Neural cell (in vitro differentiated cells): ENCODE results near the gene BRIP1. TPM values are rescaled to one million over a fixed set of nuclear protein-coding genes. Genes with fewer than 3 reads are reported as not detected.
"Not testable (repeated sequence)": the region's sequence is repeated elsewhere in the genome, so short reads cannot be mapped to it uniquely, and the experiment has no call there.

Experiments used
- H2AFZ ChIP-seq: fragments of 200-600, 300-800 bp; sonication (generic), shearing (Covaris generic); 2 replicates; pipeline ENCODE4 v1.6.0; 2014; ENCODE audit warnings: low read depth, mild to moderate bottlenecking, antibody characterized with exemption, low read length, moderate library complexity
- H3F3A ChIP-seq: fragments of 200-600 bp; shearing (Covaris generic); 2 replicates; pipeline ENCODE4 v1.6.1; 2016; ENCODE audit warnings: mild to moderate bottlenecking, moderate library complexity, mixed read lengths, antibody characterized with exemption, low read length; ENCODE audit not compliant: insufficient read depth, poor library complexity, severe bottlenecking
- H3K27ac ChIP-seq: fragments of 200-600, 300-800 bp; sonication (generic), shearing (Covaris generic); 2 replicates; pipeline ENCODE4 v1.5.1; 2014; ENCODE audit warnings: mild to moderate bottlenecking, low read length, moderate library complexity
- H3K27me3 ChIP-seq: fragments of 300-800, 200-600 bp; sonication (generic), shearing (Covaris generic); 2 replicates; pipeline ENCODE4 v1.6.0; 2014; ENCODE audit warnings: mild to moderate bottlenecking, low read depth, low read length, moderate library complexity; ENCODE audit not compliant: insufficient read depth
- H3K36me3 ChIP-seq: fragments of 300-800, 200-600 bp; sonication (generic), shearing (Covaris generic); 2 replicates; pipeline ENCODE4 v1.5.1; 2014; ENCODE audit warnings: mild to moderate bottlenecking, antibody characterized with exemption, low read length, moderate library complexity; ENCODE audit not compliant: insufficient read depth
- H3K4me2 ChIP-seq: fragments of 300-800, 200-600 bp; sonication (generic), shearing (Covaris generic); 2 replicates; pipeline ENCODE4 v1.6.0; 2014; ENCODE audit warnings: mild to moderate bottlenecking, low read length
- H3K4me3 ChIP-seq: fragments of 300-800, 200-600 bp; sonication (generic), shearing (Covaris generic); 2 replicates; pipeline ENCODE4 v1.5.1; 2014; ENCODE audit warnings: mild to moderate bottlenecking, low read length, moderate library complexity
- H3K79me2 ChIP-seq: fragments of 200-600 bp; shearing (Covaris generic); replicated peaks from 2 replicates; pipeline ENCODE4 v1.6.0; 2014; ENCODE audit warnings: mild to moderate bottlenecking, low read length, moderate library complexity; ENCODE audit not compliant: insufficient read depth
- H3K9ac ChIP-seq: fragments of 300-800, 200-600 bp; sonication (generic), shearing (Covaris generic); 2 replicates; pipeline ENCODE4 v1.6.1; 2016; ENCODE audit warnings: mild to moderate bottlenecking, low read length, mixed read lengths
- H3K9me2 ChIP-seq: fragments of 200-600 bp; shearing (Covaris generic); 2 replicates; pipeline ENCODE4 v1.6.1; 2016; ENCODE audit warnings: mild to moderate bottlenecking, low read length, mixed read lengths; ENCODE audit not compliant: insufficient read depth
- H3K9me3 ChIP-seq: fragments of 200-600, 300-800 bp; sonication (generic), shearing (Covaris generic); 2 replicates; pipeline ENCODE4 v1.6.1; 2016; ENCODE audit warnings: mild to moderate bottlenecking, mixed run types, low read length, moderate library complexity, mixed read lengths
- H4K20me1 ChIP-seq: fragments of 200-600 bp; shearing (Covaris generic); 2 replicates; pipeline ENCODE4 v1.6.1; 2016; ENCODE audit warnings: mild to moderate bottlenecking, mixed run types; ENCODE audit not compliant: insufficient read depth
- CTCF ChIP-seq: fragments of 450-650 bp; IDR thresholded peaks from 2 replicates; pipeline ENCODE4 v1.5.1; 2014; ENCODE audit warnings: antibody characterized with exemption, mild to moderate bottlenecking, moderate library complexity; ENCODE audit not compliant: poor library complexity, severe bottlenecking
- EP300 ChIP-seq: fragments of 450-650 bp; conservative IDR thresholded peaks from 2 replicates; pipeline ENCODE4 v1.6.1; 2014; ENCODE audit warnings: antibody characterized with exemption, mild to moderate bottlenecking, moderate library complexity; ENCODE audit not compliant: poor library complexity, severe bottlenecking
- EZH2 ChIP-seq: fragments of 200-600, 300-800 bp; shearing (Covaris generic), sonication (generic); IDR thresholded peaks from 2 replicates; pipeline ENCODE4 v1.6.1; 2014; ENCODE audit warnings: antibody characterized with exemption, low read length, borderline replicate concordance, mild to moderate bottlenecking; ENCODE audit not compliant: insufficient read depth, poor library complexity, severe bottlenecking
- MXI1 ChIP-seq: fragments of 450-650 bp; conservative IDR thresholded peaks from 2 replicates; pipeline ENCODE4 v1.6.1; 2014; ENCODE audit warnings: antibody characterized with exemption, mild to moderate bottlenecking; ENCODE audit not compliant: poor library complexity, severe bottlenecking
- POLR2AphosphoS5 ChIP-seq: IDR thresholded peaks from 2 replicates; pipeline ENCODE4 v1.6.1; 2012
- RAD21 ChIP-seq: fragments of 450-650 bp; conservative IDR thresholded peaks from 2 replicates; pipeline ENCODE4 v1.6.1; 2014; ENCODE audit warnings: antibody characterized with exemption, mild to moderate bottlenecking, moderate library complexity
- REST ChIP-seq: IDR thresholded peaks from 2 replicates; pipeline ENCODE4 v1.6.1; 2012; ENCODE audit warnings: borderline replicate concordance
- SMC3 ChIP-seq: fragments of 450-650 bp; conservative IDR thresholded peaks from 2 replicates; pipeline ENCODE4 v1.6.1; 2014; ENCODE audit warnings: antibody characterized with exemption, mild to moderate bottlenecking, moderate library complexity; ENCODE audit not compliant: poor library complexity
- TAF1 ChIP-seq: IDR thresholded peaks from 2 replicates; pipeline ENCODE4 v1.6.1; 2012; ENCODE audit warnings: low read depth
- polyA plus RNA-seq: library from polyadenylated mRNA; depleted of rRNA; stranded (reverse); fragments of >200 nt; gene quantifications from 2 replicates; pipeline ENCODE4 v1.2.3, GENCODE V29; 2014

The BRIP1 gene
- polyA plus RNA-seq, 1 donor from 2014 or later = 0.47 TPM

DNA sequence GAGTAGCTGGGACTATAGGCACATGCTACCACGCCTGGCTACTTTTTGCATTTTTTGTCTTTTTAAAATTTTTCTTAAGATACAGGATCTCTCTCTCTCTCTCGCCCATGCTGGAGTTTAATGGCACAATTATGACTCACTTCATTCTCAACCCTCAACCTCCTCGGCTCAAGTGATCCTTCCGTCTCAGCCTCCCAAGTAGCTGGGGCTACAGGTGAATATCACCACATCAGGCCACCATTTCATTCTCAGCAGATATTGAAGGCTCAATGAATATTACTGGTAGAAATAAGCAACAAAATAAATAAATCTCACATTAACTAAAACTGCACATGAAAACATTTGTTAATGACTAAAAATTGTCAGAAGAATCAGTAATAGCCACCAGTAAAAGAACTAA lies 41.7 kb downstream of the BRIP1 start:
- H3K27ac ChIP-seq = no peak overlapping the region
- no peaks in the 10 kb centered on the region for H3K36me3 ChIP-seq
- H3K9me3 ChIP-seq = no peaks in the 10 kb centered on the region

GRCh38 chr17:61819265-61819664 lies 44.1 kb downstream of the BRIP1 start:
- H3K27me3 ChIP-seq, H3F3A ChIP-seq, H3K9ac ChIP-seq, H3K4me3 ChIP-seq, H2AFZ ChIP-seq, H4K20me1 ChIP-seq, H3K4me2 ChIP-seq, H3K36me3 ChIP-seq, H3K9me3 ChIP-seq, H3K27ac ChIP-seq, H3K79me2 ChIP-seq, H3K9me2 ChIP-seq: not testable (repeated sequence)

More for the DNA sequence above, 41.7 kb downstream of the BRIP1 start:
- Histone ChIP-seq H3K4me3 (no peak overlapping the region), H3K9ac (no peak overlapping the region), H3K79me2 (no peaks in the 10 kb centered on the region), H3K27me3 (no peaks in the 10 kb centered on the region), H2AFZ (no peak overlapping the region), H3K9me2 (no peaks in the 10 kb centered on the region), H3F3A (no peaks in the 10 kb centered on the region), H3K4me2 (no peak overlapping the region), H4K20me1 (no peaks in the 10 kb centered on the region)
- no peak for TF ChIP-seq EZH2
- no peak for TF ChIP-seq MXI1
- TF ChIP-seq REST = no peak
- no peak for TF ChIP-seq RAD21

- no peak overlapping the region for H3K9ac ChIP-seq
- no peak overlapping the region for H3K4me3 ChIP-seq
- H2AFZ ChIP-seq = no peak overlapping the region
- H3K9me3 ChIP-seq = no peaks in the 10 kb centered on the region
- no peak for TF ChIP-seq TAF1
- TF ChIP-seq CTCF = no peak
- no peak for TF ChIP-seq POLR2AphosphoS5
- TF ChIP-seq SMC3 = no peak
- TF ChIP-seq RAD21 = no peak
- TF ChIP-seq EP300 = no peak
- TF ChIP-seq REST = no peak
- no peak for TF ChIP-seq MXI1
- TF ChIP-seq EZH2 = no peak
- H3K36me3 ChIP-seq = no peaks in the 10 kb centered on the region
- H3K79me2 ChIP-seq = no peaks in the 10 kb centered on the region
- H3F3A ChIP-seq = no peaks in the 10 kb centered on the region
- no peaks in the 10 kb centered on the region for H3K9me2 ChIP-seq
- H3K27me3 ChIP-seq = no peaks in the 10 kb centered on the region
- no peaks in the 10 kb centered on the region for H4K20me1 ChIP-seq
- no peak overlapping the region for H3K4me2 ChIP-seq
- no peak overlapping the region for H3K27ac ChIP-seq
Observed at GRCh38 chr17:61818225-61818624, 45.1 kb downstream of the BRIP1 start.
